ENCODE measurements around the gene RMRP.

DNA sequence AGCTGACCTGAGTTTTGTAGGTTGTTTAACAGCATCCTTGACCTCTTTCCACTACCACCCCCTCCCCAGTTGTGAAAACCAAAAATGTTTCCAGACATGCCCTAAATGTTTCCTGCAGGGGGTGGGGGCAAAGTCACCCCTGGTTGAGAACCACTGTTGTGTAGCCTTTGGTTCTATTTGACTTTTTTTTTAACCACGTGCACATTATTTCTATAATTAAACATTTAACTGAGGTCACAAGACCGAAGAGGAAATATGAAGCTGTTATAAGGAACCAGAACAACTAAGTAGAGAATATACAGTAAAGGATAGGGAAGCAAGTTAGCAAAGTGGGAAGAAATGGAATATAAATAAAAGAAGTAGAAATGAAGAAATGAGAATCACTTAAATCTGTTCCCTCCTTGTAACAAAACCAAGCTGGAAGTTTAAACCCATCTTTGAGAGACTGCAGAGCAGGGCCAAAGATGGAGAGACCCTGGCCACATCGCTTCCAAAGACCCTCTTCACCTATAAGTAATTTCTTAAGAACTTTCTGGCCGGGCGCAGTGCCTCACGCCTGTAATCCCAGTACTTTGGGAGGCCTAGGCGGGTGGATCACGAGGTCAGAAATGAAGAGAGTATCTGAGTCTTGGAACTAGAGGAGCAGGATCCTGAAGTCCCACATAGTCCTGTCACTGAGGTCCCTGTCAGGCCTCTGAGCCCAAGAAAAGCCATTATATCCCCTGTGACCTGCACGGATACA is 21.5 kb downstream of the RMRP start:
- TF ChIP-seq, protein P1, sequence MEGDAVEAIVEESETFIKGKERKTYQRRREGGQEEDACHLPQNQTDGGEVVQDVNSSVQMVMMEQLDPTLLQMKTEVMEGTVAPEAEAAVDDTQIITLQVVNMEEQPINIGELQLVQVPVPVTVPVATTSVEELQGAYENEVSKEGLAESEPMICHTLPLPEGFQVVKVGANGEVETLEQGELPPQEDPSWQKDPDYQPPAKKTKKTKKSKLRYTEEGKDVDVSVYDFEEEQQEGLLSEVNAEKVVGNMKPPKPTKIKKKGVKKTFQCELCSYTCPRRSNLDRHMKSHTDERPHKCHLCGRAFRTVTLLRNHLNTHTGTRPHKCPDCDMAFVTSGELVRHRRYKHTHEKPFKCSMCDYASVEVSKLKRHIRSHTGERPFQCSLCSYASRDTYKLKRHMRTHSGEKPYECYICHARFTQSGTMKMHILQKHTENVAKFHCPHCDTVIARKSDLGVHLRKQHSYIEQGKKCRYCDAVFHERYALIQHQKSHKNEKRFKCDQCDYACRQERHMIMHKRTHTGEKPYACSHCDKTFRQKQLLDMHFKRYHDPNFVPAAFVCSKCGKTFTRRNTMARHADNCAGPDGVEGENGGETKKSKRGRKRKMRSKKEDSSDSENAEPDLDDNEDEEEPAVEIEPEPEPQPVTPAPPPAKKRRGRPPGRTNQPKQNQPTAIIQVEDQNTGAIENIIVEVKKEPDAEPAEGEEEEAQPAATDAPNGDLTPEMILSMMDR (IDR thresholded peaks at IDR 0.05; ENCODE audit: low read depth, low read length), result no peak
- no peak for TF ChIP-seq EZH2phosphoT487 (IDR thresholded peaks at IDR 0.05; ENCODE audit: low read depth)

Measured in OCI-LY3 (cell line).